DOHH2 (cell line): Measurements from ENCODE around the gene MIEN1.

Source experiments
- H3F3A ChIP-seq: fragments of 200-600 bp; sonication (generic), shearing (Covaris generic); 2 replicates; pipeline ENCODE4 v1.6.0; 2016; ENCODE audit warnings: antibody characterized with exemption, mild to moderate bottlenecking; ENCODE audit not compliant: control insufficient read depth, insufficient read depth
- H3K27ac ChIP-seq: fragments of 200-600 bp; sonication (generic); 2 replicates; pipeline ENCODE4 v1.5.1; 2014; ENCODE audit warnings: low read depth, mild to moderate bottlenecking, low read length, moderate library complexity
- H3K27me3 ChIP-seq: fragments of 200-600 bp; sonication (generic); 2 replicates; pipeline ENCODE4 v1.6.1; 2014; ENCODE audit warnings: mild to moderate bottlenecking, low read length, mixed read lengths; ENCODE audit not compliant: control insufficient read depth
- H3K36me3 ChIP-seq: fragments of 200-600 bp; sonication (generic); 2 replicates; pipeline ENCODE4 v1.6.1; 2014; ENCODE audit warnings: mild to moderate bottlenecking, low read length, moderate library complexity, mixed read lengths; ENCODE audit not compliant: control insufficient read depth
- H3K4me1 ChIP-seq: fragments of 200-600 bp; sonication (generic); 2 replicates; pipeline ENCODE4 v1.6.1; 2014; ENCODE audit warnings: mild to moderate bottlenecking, low read length, mixed read lengths; ENCODE audit not compliant: control insufficient read depth
- H3K4me2 ChIP-seq: fragments of 200-600 bp; sonication (generic); 2 replicates; pipeline ENCODE4 v1.6.0; 2014; ENCODE audit warnings: mild to moderate bottlenecking, low read length, moderate library complexity
- H3K4me3 ChIP-seq: fragments of 200-600 bp; sonication (generic); 2 replicates; pipeline ENCODE4 v1.5.1; 2014; ENCODE audit warnings: mild to moderate bottlenecking, low read length, mixed read lengths
- H3K79me2 ChIP-seq: fragments of 200-600 bp; sonication (generic); 2 replicates; pipeline ENCODE4 v1.6.1; 2014; ENCODE audit warnings: mild to moderate bottlenecking, low read length, mixed read lengths; ENCODE audit not compliant: control insufficient read depth
- H3K9me2 ChIP-seq: fragments of 200-600 bp; sonication (generic); replicated peaks from 2 replicates; pipeline ENCODE4 v1.6.1; 2014; ENCODE audit warnings: mild to moderate bottlenecking, low read length, mixed read lengths; ENCODE audit not compliant: control insufficient read depth
- H3K9me3 ChIP-seq: fragments of 200-600 bp; sonication (generic); 2 replicates; pipeline ENCODE4 v1.6.1; 2014; ENCODE audit warnings: antibody characterized with exemption, low read length, mixed read lengths; ENCODE audit not compliant: control insufficient read depth, insufficient read depth
- H4K20me1 ChIP-seq: fragments of 200-600 bp; sonication (generic); 2 replicates; pipeline ENCODE4 v1.6.0; 2014; ENCODE audit warnings: low read depth, mild to moderate bottlenecking, antibody characterized with exemption, low read length, moderate library complexity; ENCODE audit not compliant: control insufficient read depth, insufficient read depth
- EZH2phosphoT487 ChIP-seq: fragments of 200-600 bp; sonication (generic); IDR thresholded peaks from 2 replicates; pipeline ENCODE4 v1.6.1; 2017; ENCODE audit warnings: borderline replicate concordance, mild to moderate bottlenecking, antibody characterized with exemption, low read length, moderate library complexity, mixed read lengths
- TF ChIP-seq, protein P1 (sequence below): fragments of 200-600 bp; sonication (generic); IDR thresholded peaks from one replicate; pipeline ENCODE4 v1.5.1; 2014; ENCODE audit warnings: antibody characterized with exemption, mild to moderate bottlenecking, low read depth, low read length; ENCODE audit not compliant: poor library complexity, severe bottlenecking

Gene MIEN1

DNA sequence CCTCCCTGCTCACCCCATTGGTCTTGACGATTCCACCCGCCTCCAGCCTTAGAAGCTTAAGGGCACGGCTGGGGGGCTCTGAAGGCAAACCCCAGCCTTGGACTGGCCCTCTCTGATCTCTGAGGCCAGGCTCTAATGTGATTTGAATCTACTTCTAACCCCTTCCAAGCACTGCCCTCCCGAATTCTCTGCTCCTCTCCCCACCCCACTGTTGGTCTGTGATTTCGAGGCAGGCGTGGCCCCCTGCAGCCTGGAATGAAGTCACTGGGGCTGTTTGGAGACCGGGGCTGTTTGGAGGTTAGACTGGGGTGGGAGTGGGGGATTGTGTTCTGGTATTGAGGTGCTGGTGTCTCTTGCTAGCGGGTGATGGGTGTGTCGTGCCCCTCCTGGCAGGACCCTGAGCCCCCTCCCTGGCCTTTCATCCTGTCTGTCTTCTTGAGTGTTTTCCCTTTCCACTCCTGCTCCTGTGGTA, 9.6 kb upstream of the MIEN1 start:
- H3K36me3 ChIP-seq = no peaks in the 10 kb centered on the region
- no peaks in the 10 kb centered on the region for H3K9me3 ChIP-seq
- H3K4me2 ChIP-seq = peak overlapping the region; percentile 57
- H3K9me2 ChIP-seq = no peaks in the 10 kb centered on the region
- TF ChIP-seq EZH2phosphoT487 = no peak
- TF ChIP-seq, protein P1, sequence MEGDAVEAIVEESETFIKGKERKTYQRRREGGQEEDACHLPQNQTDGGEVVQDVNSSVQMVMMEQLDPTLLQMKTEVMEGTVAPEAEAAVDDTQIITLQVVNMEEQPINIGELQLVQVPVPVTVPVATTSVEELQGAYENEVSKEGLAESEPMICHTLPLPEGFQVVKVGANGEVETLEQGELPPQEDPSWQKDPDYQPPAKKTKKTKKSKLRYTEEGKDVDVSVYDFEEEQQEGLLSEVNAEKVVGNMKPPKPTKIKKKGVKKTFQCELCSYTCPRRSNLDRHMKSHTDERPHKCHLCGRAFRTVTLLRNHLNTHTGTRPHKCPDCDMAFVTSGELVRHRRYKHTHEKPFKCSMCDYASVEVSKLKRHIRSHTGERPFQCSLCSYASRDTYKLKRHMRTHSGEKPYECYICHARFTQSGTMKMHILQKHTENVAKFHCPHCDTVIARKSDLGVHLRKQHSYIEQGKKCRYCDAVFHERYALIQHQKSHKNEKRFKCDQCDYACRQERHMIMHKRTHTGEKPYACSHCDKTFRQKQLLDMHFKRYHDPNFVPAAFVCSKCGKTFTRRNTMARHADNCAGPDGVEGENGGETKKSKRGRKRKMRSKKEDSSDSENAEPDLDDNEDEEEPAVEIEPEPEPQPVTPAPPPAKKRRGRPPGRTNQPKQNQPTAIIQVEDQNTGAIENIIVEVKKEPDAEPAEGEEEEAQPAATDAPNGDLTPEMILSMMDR = no peak
- peaks cover 7% of the 10 kb centered on the region for H3K27me3 ChIP-seq
- no peaks in the 10 kb centered on the region for H3K79me2 ChIP-seq
- H3K27ac ChIP-seq = no peak overlapping the region
- H3F3A ChIP-seq = no peaks in the 10 kb centered on the region
- H4K20me1 ChIP-seq = no peaks in the 10 kb centered on the region
- H3K4me3 ChIP-seq = peak overlapping the region; percentile 45
- peaks cover 40% of the 10 kb centered on the region for H3K4me1 ChIP-seq

DNA sequence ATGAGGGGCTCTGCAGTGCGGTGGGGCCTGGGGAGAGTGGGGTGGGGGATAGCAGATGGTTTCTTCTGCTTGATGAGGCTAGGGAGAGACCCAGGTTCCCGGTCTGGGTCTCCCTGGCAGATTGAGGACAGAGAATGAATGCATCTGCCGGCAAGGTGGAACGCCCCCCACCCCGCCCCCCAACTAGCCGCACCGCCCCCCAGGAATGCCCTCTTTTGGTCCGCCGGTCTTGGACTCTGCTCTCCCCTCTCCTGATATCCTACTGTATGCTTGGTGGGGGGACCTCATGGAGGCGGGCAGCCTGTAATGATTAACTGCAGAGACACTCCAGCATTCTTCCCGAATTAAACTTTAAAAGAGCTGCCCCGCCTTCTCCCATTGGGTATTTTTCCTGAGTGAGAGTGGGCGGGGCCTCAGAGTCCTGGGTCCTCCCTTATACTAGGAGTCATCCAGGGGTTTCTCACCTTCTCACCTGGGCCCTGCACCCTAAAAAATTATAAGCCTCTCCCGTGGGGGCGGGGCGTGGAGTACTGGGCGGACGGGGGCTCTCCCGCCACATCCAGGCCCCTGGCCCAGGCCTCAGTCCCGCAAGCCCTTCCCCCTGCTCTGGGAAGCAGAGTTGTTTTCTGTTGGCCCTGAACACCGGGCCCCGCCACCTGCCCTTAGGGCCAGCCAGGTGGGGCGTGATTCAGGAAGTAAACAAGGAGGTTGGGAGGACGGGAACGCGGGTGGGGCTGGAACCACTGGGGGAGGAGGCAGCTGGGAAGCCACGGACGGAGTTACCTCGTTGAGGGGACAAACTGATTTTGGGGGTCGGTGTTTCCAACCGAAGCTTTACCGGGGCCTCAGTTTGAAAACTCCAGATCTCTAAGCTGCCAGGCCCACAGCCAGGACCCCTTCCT, 8.9 kb upstream of the MIEN1 start:
- no peaks in the 10 kb centered on the region for H3K9me2 ChIP-seq
- H3F3A ChIP-seq = no peaks in the 10 kb centered on the region
- no peaks in the 10 kb centered on the region for H3K36me3 ChIP-seq
- peaks cover 40% of the 10 kb centered on the region for H3K4me1 ChIP-seq
- peak overlapping the region; percentile 57 for H3K4me2 ChIP-seq
- H3K9me3 ChIP-seq = no peaks in the 10 kb centered on the region
- no peaks in the 10 kb centered on the region for H3K79me2 ChIP-seq
- peaks cover 7% of the 10 kb centered on the region for H3K27me3 ChIP-seq
- no peaks in the 10 kb centered on the region for H4K20me1 ChIP-seq
- TF ChIP-seq, protein P1 = no peak
- TF ChIP-seq EZH2phosphoT487 = no peak
- peak overlapping the region; percentile 45 for H3K4me3 ChIP-seq
- H3K27ac ChIP-seq = no peak overlapping the region

DNA sequence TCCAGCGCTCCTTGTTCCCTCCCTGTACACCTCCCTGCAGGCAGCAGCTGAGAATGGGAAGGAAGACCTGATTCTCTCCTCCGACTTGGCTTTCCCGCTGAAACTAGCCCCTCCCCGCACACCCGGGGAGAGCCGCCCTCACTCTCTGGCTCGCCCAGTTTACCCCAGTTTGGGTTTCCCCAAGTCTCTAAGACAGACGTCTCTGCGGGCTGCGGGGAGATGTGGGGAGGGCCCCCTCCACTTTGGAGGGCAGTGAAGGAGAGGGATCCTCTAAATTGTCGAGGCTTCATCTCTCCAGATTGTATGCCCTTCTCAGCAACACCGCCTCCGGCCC, 8.2 kb upstream of the MIEN1 start:
- no peak overlapping the region for H3K4me3 ChIP-seq
- H3K9me3 ChIP-seq = no peaks in the 10 kb centered on the region
- H3K27ac ChIP-seq = no peak overlapping the region
- no peaks in the 10 kb centered on the region for H3K36me3 ChIP-seq
- no peaks in the 10 kb centered on the region for H4K20me1 ChIP-seq
- peak overlapping the region; percentile 21; the same call in 1 of the 2 replicates for H3K4me2 ChIP-seq
- H3K9me2 ChIP-seq = no peaks in the 10 kb centered on the region
- no peaks in the 10 kb centered on the region for H3F3A ChIP-seq
- H3K4me1 ChIP-seq = peaks cover 40% of the 10 kb centered on the region
- no peaks in the 10 kb centered on the region for H3K79me2 ChIP-seq
- peaks cover 7% of the 10 kb centered on the region for H3K27me3 ChIP-seq
- TF ChIP-seq, protein P1 = no peak
- TF ChIP-seq EZH2phosphoT487 = no peak
